ENCODE data around the gene FAAH2. TPM values are rescaled to one million over a fixed set of nuclear protein-coding genes. Genes with fewer than 3 reads are reported as not detected.

The FAAH2 gene
- total RNA-seq, 2 donors from 2014 or later, result 4.2 to 8.9 TPM

GRCh38 chrX:57445076-57445475 is 158.6 kb downstream of the FAAH2 start:
- H3K27me3 ChIP-seq (ENCODE audit: control insufficient read depth, insufficient read depth, low read length, poor library complexity, severe bottlenecking), result no peaks in the 10 kb centered on the region
- H3K27me3 Mint-ChIP-seq (ENCODE audit: insufficient read depth), result no peaks in the 10 kb centered on the region
- peaks cover 69% of the 10 kb centered on the region for H3K9me3 Mint-ChIP-seq
- DNase-seq, result no peak
- H3K27ac ChIP-seq (ENCODE audit: low read depth, low read length), result no peak overlapping the region
- H3K4me3 Mint-ChIP-seq, result no peak overlapping the region
- no peak overlapping the region for H3K27ac Mint-ChIP-seq
- no peaks in the 10 kb centered on the region for H3K4me1 Mint-ChIP-seq
- no peak overlapping the region for H3K4me3 ChIP-seq (ENCODE audit: low read length)
- no peaks in the 10 kb centered on the region for H3K36me3 ChIP-seq (ENCODE audit: control insufficient read depth, insufficient read depth, low read length)
- TF ChIP-seq CTCF (conservative IDR thresholded peaks at IDR 0.05), result no peak
- H3K36me3 Mint-ChIP-seq (ENCODE audit: low read depth), result peaks cover 17% of the 10 kb centered on the region
- H3K9me3 ChIP-seq (ENCODE audit: control insufficient read depth, low read length), result no peaks in the 10 kb centered on the region
- WGBS, 2 experiments (ENCODE audit: insufficient coverage in 1 of 2, insufficient read length in 1 of 2), result 69% methylated on average over 5 of the region's 5 CpGs; no CpG with 5 or more reads in 1 of the 2 experiments
- no peak overlapping the region for H3K9ac ChIP-seq (ENCODE audit: extremely low read depth, low read length, poor library complexity, severe bottlenecking)
- H3K4me1 ChIP-seq (ENCODE audit: control insufficient read depth, insufficient read depth, low read length), result no peaks in the 10 kb centered on the region

GRCh38 chrX:57445832-57446231 is 159.3 kb downstream of the FAAH2 start:
- Mint-ChIP-seq H3K36me3 (ENCODE audit: low read depth) (peaks cover 14% of the 10 kb centered on the region), H3K4me1 (no peaks in the 10 kb centered on the region), H3K27me3 (ENCODE audit: insufficient read depth) (no peaks in the 10 kb centered on the region), H3K4me3 (no peak overlapping the region), H3K27ac (no peak overlapping the region), H3K9me3 (peaks cover 64% of the 10 kb centered on the region)
- Histone ChIP-seq H3K9me3 (ENCODE audit: control insufficient read depth, low read length) (no peaks in the 10 kb centered on the region), H3K27me3 (ENCODE audit: control insufficient read depth, insufficient read depth, low read length, poor library complexity, severe bottlenecking) (no peaks in the 10 kb centered on the region), H3K27ac (ENCODE audit: low read depth, low read length) (no peak overlapping the region), H3K4me3 (ENCODE audit: low read length) (no peak overlapping the region), H3K36me3 (ENCODE audit: control insufficient read depth, insufficient read depth, low read length) (no peaks in the 10 kb centered on the region), H3K9ac (ENCODE audit: extremely low read depth, low read length, poor library complexity, severe bottlenecking) (no peak overlapping the region), H3K4me1 (ENCODE audit: control insufficient read depth, insufficient read depth, low read length) (no peaks in the 10 kb centered on the region)
- 96% methylated on average over 1 of the region's 1 CpG; no CpG with 5 or more reads in 1 of the 2 experiments for WGBS, 2 experiments (ENCODE audit: insufficient coverage in 1 of 2, insufficient read length in 1 of 2)
- TF ChIP-seq CTCF (conservative IDR thresholded peaks at IDR 0.05), result no peak
- no peak for DNase-seq

DNA sequence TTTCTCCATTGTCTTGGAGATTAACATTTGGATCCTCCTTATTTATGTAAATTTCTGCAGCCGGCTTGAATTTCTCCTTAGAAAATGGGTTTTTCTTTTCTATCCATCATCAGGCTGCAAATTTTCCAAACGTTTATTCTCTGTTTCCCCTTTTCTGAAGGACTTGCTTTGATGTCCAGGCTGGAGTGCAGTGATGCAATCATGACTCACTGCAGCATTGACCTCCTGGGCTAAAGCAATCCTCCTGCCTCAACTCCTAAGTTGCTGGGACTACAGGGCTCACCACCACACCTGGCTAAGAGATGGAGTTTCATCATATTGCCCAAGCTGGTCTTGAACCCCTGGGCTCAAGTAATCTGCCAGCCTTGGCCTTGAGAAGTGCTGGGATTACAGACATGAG is 161.3 kb downstream of the FAAH2 start:
- H3K4me3 ChIP-seq (ENCODE audit: low read length), result no peak overlapping the region
- DNase-seq, result no peak
- 87% methylated on average over 2 of the region's 2 CpGs; no CpG with 5 or more reads in 1 of the 2 experiments for WGBS, 2 experiments (ENCODE audit: insufficient coverage in 1 of 2, insufficient read length in 1 of 2)
- no peaks in the 10 kb centered on the region for H3K9me3 ChIP-seq (ENCODE audit: control insufficient read depth, low read length)
- H3K4me1 ChIP-seq (ENCODE audit: control insufficient read depth, insufficient read depth, low read length), result no peaks in the 10 kb centered on the region
- H3K27ac Mint-ChIP-seq, result no peak overlapping the region
- H3K4me3 Mint-ChIP-seq, result no peak overlapping the region
- peaks cover 17% of the 10 kb centered on the region for H3K36me3 Mint-ChIP-seq (ENCODE audit: low read depth)
- peaks cover 51% of the 10 kb centered on the region for H3K9me3 Mint-ChIP-seq
- H3K36me3 ChIP-seq (ENCODE audit: control insufficient read depth, insufficient read depth, low read length), result no peaks in the 10 kb centered on the region
- H3K4me1 Mint-ChIP-seq, result no peaks in the 10 kb centered on the region
- TF ChIP-seq CTCF (conservative IDR thresholded peaks at IDR 0.05), result no peak
- H3K9ac ChIP-seq (ENCODE audit: extremely low read depth, low read length, poor library complexity, severe bottlenecking), result no peak overlapping the region
- H3K27ac ChIP-seq (ENCODE audit: low read depth, low read length), result no peak overlapping the region
- H3K27me3 Mint-ChIP-seq (ENCODE audit: insufficient read depth), result no peaks in the 10 kb centered on the region
- no peaks in the 10 kb centered on the region for H3K27me3 ChIP-seq (ENCODE audit: control insufficient read depth, insufficient read depth, low read length, poor library complexity, severe bottlenecking)

Measured in endodermal cell (in vitro differentiated cells).